GM21381 (cell line): Measurements from ENCODE around the gene ARAP1.

ENCODE experiments used
- ATAC-seq: cut with Tn5 transposase; IDR thresholded peaks from one replicate; pipeline ENCODE4 v1.9.1; 2021; ENCODE audit warnings: mild to moderate bottlenecking, moderate library complexity; ENCODE audit not compliant: unreplicated experiment

ARAP1 gene

GRCh38 chr11:72744474-72744873 is 7.7 kb downstream of the ARAP1 start:
- no peak for ATAC-seq

- ATAC-seq, result peak; percentile 35
Measured at GRCh38 chr11:72743321-72744221, 8.6 kb downstream of the ARAP1 start.

GRCh38 chr11:72742513-72743320 is 9.5 kb downstream of the ARAP1 start:
- ATAC-seq, result no peak

- ATAC-seq, result no peak
Measured at GRCh38 chr11:72741849-72742512, 10.2 kb downstream of the ARAP1 start.

GRCh38 chr11:72741429-72741833 is 10.8 kb downstream of the ARAP1 start:
- ATAC-seq, result no peak

GRCh38 chr11:72740562-72741428 is 11.4 kb downstream of the ARAP1 start:
- ATAC-seq, result no peak

- ATAC-seq, result no peak
Measured at GRCh38 chr11:72740060-72740424, 12.2 kb downstream of the ARAP1 start.

GRCh38 chr11:72739240-72740059 is 12.8 kb downstream of the ARAP1 start:
- ATAC-seq, result no peak

GRCh38 chr11:72738199-72739141 is 13.7 kb downstream of the ARAP1 start:
- ATAC-seq, result peak; percentile 36

GRCh38 chr11:72737336-72737735 is 14.9 kb downstream of the ARAP1 start:
- no peak for ATAC-seq

GRCh38 chr11:72736452-72737069 is 15.6 kb downstream of the ARAP1 start:
- ATAC-seq, result no peak

- no peak for ATAC-seq
Measured at GRCh38 chr11:72735495-72736027, 16.6 kb downstream of the ARAP1 start.

- no peak for ATAC-seq
Measured at GRCh38 chr11:72732329-72732728, 19.9 kb downstream of the ARAP1 start.

GRCh38 chr11:72730737-72731136 is 21.5 kb downstream of the ARAP1 start:
- no peak for ATAC-seq

- no peak for ATAC-seq
Measured at GRCh38 chr11:72730243-72730642, 22.0 kb downstream of the ARAP1 start.

GRCh38 chr11:72727521-72727920 is 24.7 kb downstream of the ARAP1 start:
- ATAC-seq, result no peak

- ATAC-seq, result no peak
Measured at GRCh38 chr11:72726266-72727220, 25.7 kb downstream of the ARAP1 start.
